Thoracic aorta (tissue), 2 donors: ENCODE results near the gene EXOC6B. TPM values are rescaled to one million over a fixed set of nuclear protein-coding genes. Genes with fewer than 3 reads are reported as not detected.

ENCODE experiments used
- ATAC-seq: fragments of 150-250 bp; one replicate; pipeline ENCODE4 v1.8.0; 2017; ENCODE audit warnings: low read depth; ENCODE audit not compliant: insufficient number of reproducible peaks, low FRiP score
- DNase-seq: peaks from one replicate; pipeline ENCODE4 v3.0.0-alpha.2; 2020; ENCODE audit warnings: low spot score
- H3K27ac ChIP-seq, 2 donors: fragments of 200-600 bp; sonication (generic); 1 replicate in 1 of 2; 2 replicates in 1 of 2; pipeline ENCODE4 v1.5.1; 2016; ENCODE audit warnings: mild to moderate bottlenecking in 2 of 2, moderate library complexity in 2 of 2
- H3K27me3 ChIP-seq: fragments of 200-600 bp; sonication (generic); replicated peaks from 2 replicates; pipeline ENCODE4 v1.6.0; 2016; ENCODE audit warnings: mild to moderate bottlenecking; ENCODE audit not compliant: insufficient read depth
- H3K36me3 ChIP-seq: fragments of 200-600 bp; sonication (generic); one replicate; pipeline ENCODE4 v1.5.1; 2016
- H3K4me1 ChIP-seq, 2 donors: fragments of 200-600 bp; sonication (generic); 1 replicate in 1 of 2; 2 replicates in 1 of 2; pipeline versions ENCODE4 v1.5.1 to v1.6.0; 2016; ENCODE audit warnings: low read depth in 2 of 2, mild to moderate bottlenecking in 1 of 2; ENCODE audit not compliant: control insufficient read depth in 1 of 2
- H3K4me3 ChIP-seq: fragments of 200-600 bp; sonication (generic); 2 replicates; pipeline ENCODE4 v1.5.1; 2016; ENCODE audit warnings: mild to moderate bottlenecking
- H3K9me3 ChIP-seq: fragments of 200-600 bp; sonication (generic); 2 replicates; pipeline ENCODE4 v1.5.1; 2016
- CTCF ChIP-seq: fragments of 200-600 bp; sonication (generic); IDR thresholded peaks from one replicate; pipeline ENCODE4 v1.5.1; 2019; ENCODE audit warnings: antibody characterized with exemption
- total RNA-seq, 2 donors: library from RNA; depleted of rRNA; stranded (reverse); fragments of >200 nt; gene quantifications; one replicate each; pipeline versions ENCODE4 v1.1.0 to v1.2.3, GENCODE V29; 2016

Gene EXOC6B
- total RNA-seq, 2 donors from 2014 or later, result 29.6 to 44.5 TPM

- no peak for DNase-seq
- Histone ChIP-seq H3K9me3 (no peaks in the 10 kb centered on the region), H3K4me1 (peaks cover 7% of the 10 kb centered on the region in 2 donors), H3K27ac (no peak overlapping the region), H3K4me3 (no peak overlapping the region), H3K27me3 (no peaks in the 10 kb centered on the region), H3K36me3 (no peaks in the 10 kb centered on the region)
- TF ChIP-seq CTCF, result no peak
- no peak for ATAC-seq
Observed at GRCh38 chr2:72154386-72154975, 671.4 kb downstream of the EXOC6B start.

- DNase-seq, result no peak
Observed at GRCh38 chr2:72153924-72154323, 671.9 kb downstream of the EXOC6B start.

GRCh38 chr2:72153026-72153791, 672.6 kb downstream of the EXOC6B start:
- DNase-seq (no peak), ATAC-seq (no peak)
- Histone ChIP-seq H3K27ac (no peak overlapping the region), H3K4me1 (peaks cover 12% of the 10 kb centered on the region in 2 donors), H3K27me3 (no peaks in the 10 kb centered on the region), H3K4me3 (no peak overlapping the region), H3K9me3 (no peaks in the 10 kb centered on the region), H3K36me3 (no peaks in the 10 kb centered on the region)
- no peak for TF ChIP-seq CTCF

More at GRCh38 chr2:72153924-72154323, 671.9 kb downstream of the EXOC6B start:
- peaks cover 12% of the 10 kb centered on the region in 2 donors for H3K4me1 ChIP-seq
- no peak overlapping the region for H3K27ac ChIP-seq
- H3K27me3 ChIP-seq, result no peaks in the 10 kb centered on the region
- no peak for ATAC-seq
- no peaks in the 10 kb centered on the region for H3K9me3 ChIP-seq
- TF ChIP-seq CTCF, result no peak
- no peaks in the 10 kb centered on the region for H3K36me3 ChIP-seq
- no peak overlapping the region for H3K4me3 ChIP-seq

GRCh38 chr2:72150861-72151356, 674.9 kb downstream of the EXOC6B start:
- Histone ChIP-seq H3K36me3 (no peaks in the 10 kb centered on the region), H3K4me3 (no peak overlapping the region), H3K4me1 (peaks cover 25 to 35% of the 10 kb centered on the region in 2 donors), H3K9me3 (no peaks in the 10 kb centered on the region), H3K27ac (no peak overlapping the region), H3K27me3 (no peaks in the 10 kb centered on the region)
- ATAC-seq (no peak), DNase-seq (no peak)
- TF ChIP-seq CTCF, result no peak

GRCh38 chr2:72150157-72150860, 675.5 kb downstream of the EXOC6B start:
- H3K27me3 ChIP-seq, result no peaks in the 10 kb centered on the region
- H3K4me3 ChIP-seq, result peak overlapping the region; percentile 72
- DNase-seq (no peak), ATAC-seq (peak; percentile 6)
- peaks cover 25 to 39% of the 10 kb centered on the region in 2 donors for H3K4me1 ChIP-seq
- no peaks in the 10 kb centered on the region for H3K36me3 ChIP-seq
- peak; percentile 93 for TF ChIP-seq CTCF
- H3K27ac ChIP-seq, result no peak overlapping the region
- H3K9me3 ChIP-seq, result no peaks in the 10 kb centered on the region
